Measurements from ENCODE around the gene LSM6.

The LSM6 gene

GRCh38 chr4:146194212-146194611 lies 18.7 kb downstream of the LSM6 start:
- no peak for DNase-seq (ENCODE audit: low spot score)
- TF ChIP-seq CTCF (IDR thresholded peaks at IDR 0.05), result no peak
- Histone ChIP-seq H3K4me3 (no peak overlapping the region), H3K27ac (no peak overlapping the region)

DNA sequence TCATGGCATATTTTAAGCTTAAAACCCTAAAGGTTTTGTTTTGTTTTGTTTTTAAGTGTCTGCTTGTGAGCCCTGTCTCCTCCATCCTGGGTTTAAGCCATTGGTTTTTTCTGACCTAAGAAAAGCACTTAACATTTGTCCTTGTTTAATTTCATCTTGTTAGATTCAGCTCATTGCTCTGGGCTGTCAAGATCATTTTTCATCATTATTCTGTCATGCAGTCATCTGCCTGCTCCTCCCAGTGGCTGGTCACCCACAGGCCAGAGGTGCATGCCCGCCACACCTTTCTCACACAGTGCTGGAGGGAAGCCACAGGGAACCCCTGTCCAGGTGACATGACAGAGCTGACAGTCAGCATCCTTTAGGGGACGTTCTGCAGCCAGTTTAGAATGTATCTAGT lies 27.1 kb downstream of the LSM6 start:
- no peak for TF ChIP-seq CTCF (IDR thresholded peaks at IDR 0.05)
- H3K27ac ChIP-seq, result no peak overlapping the region
- H3K4me3 ChIP-seq, result no peak overlapping the region
- no peak for DNase-seq (ENCODE audit: low spot score)

DNA sequence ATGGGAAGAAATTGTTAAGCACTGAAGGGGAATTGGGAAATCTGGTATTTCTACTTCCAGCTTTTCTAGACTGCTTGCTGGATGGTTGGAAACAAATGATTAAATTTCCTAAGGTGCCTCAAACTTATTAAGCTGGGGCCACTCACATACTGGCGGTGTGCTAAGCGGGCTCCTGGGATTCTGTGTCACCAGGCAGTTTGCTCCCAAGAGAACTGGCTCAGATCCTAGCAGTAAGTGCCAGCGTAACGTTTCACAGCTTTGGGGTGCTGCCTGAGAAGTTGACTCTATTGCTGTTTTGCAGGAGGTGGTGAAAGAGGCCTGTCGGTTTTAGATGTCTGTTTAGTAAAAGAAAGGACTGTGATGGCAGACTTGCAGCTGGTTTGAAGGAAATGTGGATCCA lies 31.9 kb downstream of the LSM6 start:
- TF ChIP-seq CTCF (IDR thresholded peaks at IDR 0.05), result no peak
- Histone ChIP-seq H3K27ac (no peak overlapping the region), H3K4me3 (no peak overlapping the region)
- no peak for DNase-seq (ENCODE audit: low spot score)

DNA sequence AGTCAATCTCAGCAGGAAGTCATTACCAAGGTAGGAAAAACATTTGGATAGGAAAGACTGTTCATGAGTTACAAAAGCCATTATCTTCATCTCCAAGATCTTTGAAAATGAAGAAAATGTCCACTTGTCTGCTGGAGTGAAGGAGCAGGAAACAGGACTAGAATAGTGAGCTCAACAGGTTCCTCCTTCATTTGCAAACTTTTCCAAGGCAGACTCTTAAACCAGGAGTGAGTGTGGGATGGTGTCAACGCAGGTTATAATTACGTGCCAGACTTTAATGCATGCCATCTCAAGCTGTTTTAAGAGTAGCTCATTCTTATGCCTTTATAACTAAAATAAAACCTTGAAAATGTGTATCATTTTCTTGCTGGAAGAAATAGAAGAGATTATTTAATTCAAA lies 35.4 kb downstream of the LSM6 start:
- TF ChIP-seq CTCF (IDR thresholded peaks at IDR 0.05), result no peak
- DNase-seq (ENCODE audit: low spot score), result no peak
- Histone ChIP-seq H3K4me3 (no peak overlapping the region), H3K27ac (no peak overlapping the region)

- DNase-seq (ENCODE audit: low spot score), result no peak
- H3K4me3 ChIP-seq, result no peak overlapping the region
- H3K27ac ChIP-seq, result no peak overlapping the region
- no peak for TF ChIP-seq CTCF (IDR thresholded peaks at IDR 0.05)
Measured at GRCh38 chr4:146211440-146211839, 35.9 kb downstream of the LSM6 start.

DNA sequence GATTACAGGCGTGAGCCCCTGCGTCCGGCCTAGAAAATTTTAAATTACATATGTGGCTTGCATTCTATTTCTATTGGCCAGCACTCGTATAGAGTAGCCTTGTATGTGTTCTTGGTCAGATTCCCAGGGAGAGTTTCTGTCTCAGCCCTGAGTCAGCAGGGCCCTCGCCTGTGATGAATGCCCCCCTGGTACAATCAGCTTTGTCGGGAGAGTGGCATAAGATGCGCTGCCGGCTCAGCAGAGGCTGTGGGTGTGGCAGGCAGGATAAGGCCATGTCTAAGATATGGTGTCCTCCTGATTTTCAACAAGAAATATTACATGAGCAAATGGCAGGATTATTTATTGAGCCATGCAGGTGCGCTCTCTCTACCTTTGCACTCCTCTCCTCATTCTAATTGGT lies 37.3 kb downstream of the LSM6 start:
- Histone ChIP-seq H3K27ac (no peak overlapping the region), H3K4me3 (no peak overlapping the region)
- DNase-seq (ENCODE audit: low spot score), result no peak
- TF ChIP-seq CTCF (IDR thresholded peaks at IDR 0.05), result no peak

- no peak for DNase-seq (ENCODE audit: low spot score)
- Histone ChIP-seq H3K27ac (no peak within 1 kb of the TSS), H3K4me3 (no peak within 1 kb of the TSS)
- no peak for TF ChIP-seq CTCF (IDR thresholded peaks at IDR 0.05)
Measured at GRCh38 chr4:146214238-146214637, 38.7 kb downstream of the LSM6 start, which contains the start of gene REELD1. REELD1 (plus strand) TSS chr4:146214538; CDS start chr4:146216953, 2,415 bp downstream.

Data from coronary artery (tissue), 2 donors.